Measurements from ENCODE around the gene HBG1. TPM values are rescaled to one million over a fixed set of nuclear protein-coding genes. Genes with fewer than 3 reads are reported as not detected.

The HBG1 gene
- total RNA-seq, 4 donors from 2014 or later = not detected

DNA sequence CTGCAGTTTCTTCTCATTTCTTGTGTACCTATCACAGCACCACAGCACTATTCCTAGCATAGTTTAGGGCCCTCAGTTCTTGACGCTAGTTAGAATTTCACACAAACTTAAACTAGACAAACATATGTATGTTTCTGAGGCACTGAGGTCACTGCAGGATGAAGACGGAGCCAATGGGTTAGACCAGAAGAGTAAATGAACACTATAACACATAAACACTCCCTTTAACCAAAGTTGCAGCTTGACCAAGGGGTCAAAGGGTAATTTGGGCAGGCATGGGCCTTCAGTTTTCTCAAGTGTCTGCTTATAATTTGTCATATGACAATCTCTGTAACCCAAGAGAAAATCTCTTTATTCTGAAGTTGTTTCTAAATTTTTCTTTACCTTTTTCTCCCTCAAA lies 33.0 kb upstream of the HBG1 start:
- H3K4me1 ChIP-seq = peaks cover 0 to 6% (median 0%) of the 10 kb centered on the region in 3 donors
- WGBS, 2 donors = 79 to 85% methylated on average over 2 of the region's 2 CpGs

DNA sequence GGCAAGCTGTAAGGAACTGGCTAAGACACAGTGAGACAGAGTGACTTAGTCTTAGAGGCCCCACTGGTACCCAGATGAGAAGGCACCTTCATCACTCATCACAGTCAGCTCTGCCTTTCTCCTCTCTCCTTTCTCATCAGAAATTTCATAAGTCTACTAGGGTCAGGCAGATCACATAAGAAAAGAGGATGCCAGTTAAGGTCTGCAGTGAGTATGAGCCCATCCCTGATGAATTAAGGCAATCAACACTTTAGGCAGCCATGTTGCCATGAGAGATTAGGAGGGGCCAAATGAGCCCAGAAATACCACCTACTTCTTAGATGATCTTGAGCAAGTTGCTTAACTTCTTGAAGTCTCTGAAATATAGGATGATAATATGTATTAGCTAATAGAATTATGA lies 31.9 kb upstream of the HBG1 start:
- no peak overlapping the region for H3K4me3 ChIP-seq
- H3K4me1 ChIP-seq = peaks cover 0 to 6% (median 0%) of the 10 kb centered on the region in 3 donors
- H3K27me3 ChIP-seq = no peaks in the 10 kb centered on the region
- no peaks in the 10 kb centered on the region for H3K9me3 ChIP-seq
- intact Hi-C loops (cut with DNase I) = no loop called here
- H3K36me3 ChIP-seq = no peaks in the 10 kb centered on the region
- DNase-seq = no peak
- TF ChIP-seq POLR2A (IDR thresholded peaks at IDR 0.05) (no peak), CTCF (IDR thresholded peaks at IDR 0.05) (no peak)
- H3K27ac ChIP-seq = no peak overlapping the region

More for the DNA sequence above, 33.0 kb upstream of the HBG1 start:
- Histone ChIP-seq H3K27ac (no peak overlapping the region), H3K27me3 (no peaks in the 10 kb centered on the region), H3K36me3 (no peaks in the 10 kb centered on the region), H3K9me3 (no peaks in the 10 kb centered on the region), H3K4me3 (no peak overlapping the region)
- DNase-seq = no peak
- TF ChIP-seq POLR2A (IDR thresholded peaks at IDR 0.05) = no peak
- TF ChIP-seq CTCF (IDR thresholded peaks at IDR 0.05) = no peak
- intact Hi-C loops (cut with DNase I) = no loop called here

- H3K9me3 ChIP-seq = no peaks in the 10 kb centered on the region
- intact Hi-C loops (cut with DNase I) = no loop called here
- WGBS, 2 donors = 13 to 21% methylated on average over 3 of the region's 3 CpGs
- no peak for TF ChIP-seq POLR2A (IDR thresholded peaks at IDR 0.05)
- TF ChIP-seq CTCF (IDR thresholded peaks at IDR 0.05) = no peak
- H3K4me1 ChIP-seq = peaks cover 0 to 6% (median 0%) of the 10 kb centered on the region in 3 donors
- no peak overlapping the region for H3K4me3 ChIP-seq
- no peaks in the 10 kb centered on the region for H3K27me3 ChIP-seq
- H3K36me3 ChIP-seq = no peaks in the 10 kb centered on the region
- no peak overlapping the region for H3K27ac ChIP-seq
- no peak for DNase-seq
Observed at GRCh38 chr11:5280582-5281102, 31.0 kb upstream of the HBG1 start.

DNA sequence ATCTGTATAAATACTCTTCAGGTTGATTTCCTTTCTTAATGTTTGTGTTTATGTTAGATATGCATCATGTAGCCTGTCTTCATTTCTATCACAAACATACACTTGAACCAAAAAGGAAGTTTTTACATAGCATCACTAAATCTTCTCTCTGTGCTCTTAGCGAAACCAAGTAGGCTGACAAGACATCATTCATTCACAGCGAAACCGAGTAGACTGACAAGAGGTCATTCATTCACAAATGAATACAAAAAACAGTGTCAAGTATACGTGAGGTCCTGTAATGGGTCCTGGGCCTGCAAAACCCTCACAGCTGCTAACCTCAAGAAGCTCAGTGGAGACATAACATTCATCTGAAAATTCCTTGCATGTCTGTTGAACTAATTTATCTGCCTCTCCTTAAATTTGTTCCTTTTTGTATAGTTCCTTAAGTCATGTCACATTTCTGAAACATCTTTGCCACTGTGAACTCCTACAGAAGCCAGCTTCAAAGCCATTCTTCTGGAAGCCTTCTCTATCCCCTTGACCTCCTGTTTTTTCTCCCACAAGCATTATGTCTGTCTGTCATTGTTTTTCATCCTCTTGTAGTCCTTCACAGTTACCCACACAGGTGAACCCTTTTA lies 29.9 kb upstream of the HBG1 start:
- 78 to 81% methylated on average over 4 of the region's 4 CpGs for WGBS, 2 donors
- DNase-seq = no peak
- no peaks in the 10 kb centered on the region for H3K9me3 ChIP-seq
- intact Hi-C loops (cut with DNase I) = no loop called here
- H3K36me3 ChIP-seq = no peaks in the 10 kb centered on the region
- no peak overlapping the region for H3K27ac ChIP-seq
- no peak for TF ChIP-seq POLR2A (IDR thresholded peaks at IDR 0.05)
- no peak for TF ChIP-seq CTCF (IDR thresholded peaks at IDR 0.05)
- no peak overlapping the region for H3K4me3 ChIP-seq
- peaks cover 0 to 6% (median 0%) of the 10 kb centered on the region in 3 donors for H3K4me1 ChIP-seq
- H3K27me3 ChIP-seq = no peaks in the 10 kb centered on the region

GRCh38 chr11:5277807-5278382 lies 28.2 kb upstream of the HBG1 start:
- WGBS, 2 donors = 30 to 100% methylated on average over 1 of the region's 1 CpG

More at GRCh38 chr11:5277807-5278382, 28.2 kb upstream of the HBG1 start:
- Histone ChIP-seq H3K27ac (no peak overlapping the region), H3K4me1 (peaks cover 0 to 6% (median 0%) of the 10 kb centered on the region in 3 donors), H3K4me3 (no peak overlapping the region), H3K9me3 (no peaks in the 10 kb centered on the region), H3K27me3 (no peaks in the 10 kb centered on the region), H3K36me3 (no peaks in the 10 kb centered on the region)
- DNase-seq = no peak
- TF ChIP-seq POLR2A (IDR thresholded peaks at IDR 0.05) (no peak), CTCF (IDR thresholded peaks at IDR 0.05) (no peak)
- intact Hi-C loops (cut with DNase I) = no loop called here

Measured in esophagus squamous epithelium (tissue), 5 donors.